ENCODE data around the gene CXXC4. TPM values are rescaled to one million over a fixed set of nuclear protein-coding genes. Genes with fewer than 3 reads are reported as not detected.

CXXC4 gene
- total and polyA plus RNA-seq, 2 experiments from 2014 or later, result 1.6 to 3.0 TPM

DNA sequence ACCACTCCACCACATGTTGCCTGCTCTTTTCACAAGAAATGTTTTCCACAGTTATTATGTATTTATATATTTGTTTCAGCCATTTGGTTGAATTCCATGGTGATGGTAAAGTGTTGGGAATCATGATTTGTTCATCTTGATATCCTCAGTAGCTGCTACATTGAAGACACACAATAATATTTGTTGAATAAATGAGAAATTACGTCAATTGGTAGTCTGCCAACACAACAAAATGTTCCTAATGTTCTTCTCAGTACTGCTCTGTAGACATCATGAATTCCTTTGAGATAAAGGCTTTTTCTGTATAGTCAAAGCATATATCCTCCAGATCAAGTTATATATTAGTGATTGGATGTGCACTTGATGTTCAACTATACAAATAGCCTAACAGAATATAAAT, 29.5 kb downstream of the CXXC4 start:
- TF ChIP-seq ZNF114 (CRISPR knock-in tag; IDR thresholded peaks at IDR 0.05) (no peak), JUNB (IDR thresholded peaks at IDR 0.05; ENCODE audit: unreplicated experiment) (no peak), EZH2 (IDR thresholded peaks at IDR 0.05; ENCODE audit: low read depth, unreplicated experiment) (no peak), CREB1 (CRISPR knock-in tag; IDR thresholded peaks at IDR 0.05; ENCODE audit: low read depth) (no peak), POLR2AphosphoS5 (IDR thresholded peaks at IDR 0.05; ENCODE audit: low read depth) (no peak), STAT1 (IDR thresholded peaks at IDR 0.05; ENCODE audit: unreplicated experiment) (no peak), EZH2phosphoT487 (IDR thresholded peaks at IDR 0.05; ENCODE audit: unreplicated experiment) (no peak), ZNF331 (CRISPR knock-in tag; IDR thresholded peaks at IDR 0.05; ENCODE audit: low read depth) (no peak)
- TF ChIP-seq, protein P1, sequence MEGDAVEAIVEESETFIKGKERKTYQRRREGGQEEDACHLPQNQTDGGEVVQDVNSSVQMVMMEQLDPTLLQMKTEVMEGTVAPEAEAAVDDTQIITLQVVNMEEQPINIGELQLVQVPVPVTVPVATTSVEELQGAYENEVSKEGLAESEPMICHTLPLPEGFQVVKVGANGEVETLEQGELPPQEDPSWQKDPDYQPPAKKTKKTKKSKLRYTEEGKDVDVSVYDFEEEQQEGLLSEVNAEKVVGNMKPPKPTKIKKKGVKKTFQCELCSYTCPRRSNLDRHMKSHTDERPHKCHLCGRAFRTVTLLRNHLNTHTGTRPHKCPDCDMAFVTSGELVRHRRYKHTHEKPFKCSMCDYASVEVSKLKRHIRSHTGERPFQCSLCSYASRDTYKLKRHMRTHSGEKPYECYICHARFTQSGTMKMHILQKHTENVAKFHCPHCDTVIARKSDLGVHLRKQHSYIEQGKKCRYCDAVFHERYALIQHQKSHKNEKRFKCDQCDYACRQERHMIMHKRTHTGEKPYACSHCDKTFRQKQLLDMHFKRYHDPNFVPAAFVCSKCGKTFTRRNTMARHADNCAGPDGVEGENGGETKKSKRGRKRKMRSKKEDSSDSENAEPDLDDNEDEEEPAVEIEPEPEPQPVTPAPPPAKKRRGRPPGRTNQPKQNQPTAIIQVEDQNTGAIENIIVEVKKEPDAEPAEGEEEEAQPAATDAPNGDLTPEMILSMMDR (conservative IDR thresholded peaks at IDR 0.05; ENCODE audit: low read depth in 2 of 2), result no peak
- TF ChIP-seq, protein P2, sequence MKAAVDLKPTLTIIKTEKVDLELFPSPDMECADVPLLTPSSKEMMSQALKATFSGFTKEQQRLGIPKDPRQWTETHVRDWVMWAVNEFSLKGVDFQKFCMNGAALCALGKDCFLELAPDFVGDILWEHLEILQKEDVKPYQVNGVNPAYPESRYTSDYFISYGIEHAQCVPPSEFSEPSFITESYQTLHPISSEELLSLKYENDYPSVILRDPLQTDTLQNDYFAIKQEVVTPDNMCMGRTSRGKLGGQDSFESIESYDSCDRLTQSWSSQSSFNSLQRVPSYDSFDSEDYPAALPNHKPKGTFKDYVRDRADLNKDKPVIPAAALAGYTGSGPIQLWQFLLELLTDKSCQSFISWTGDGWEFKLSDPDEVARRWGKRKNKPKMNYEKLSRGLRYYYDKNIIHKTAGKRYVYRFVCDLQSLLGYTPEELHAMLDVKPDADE (IDR thresholded peaks at IDR 0.05), result no peak
- Histone ChIP-seq H3K36me3 (ENCODE audit: insufficient read depth) (no peaks in the 10 kb centered on the region), H3K4me2 (no peak overlapping the region), H3K79me2 (replicated peaks; ENCODE audit: insufficient read depth) (no peaks in the 10 kb centered on the region), H4K20me1 (replicated peaks; ENCODE audit: insufficient read depth) (no peaks in the 10 kb centered on the region), H3F3A (replicated peaks; ENCODE audit: low read depth) (no peaks in the 10 kb centered on the region), H3K27ac (ENCODE audit: low read depth) (no peak overlapping the region), H3K9me2 (ENCODE audit: insufficient read depth) (no peaks in the 10 kb centered on the region), H3K4me3 (no peak overlapping the region), H2AFZ (no peak overlapping the region), H3K4me1 (ENCODE audit: insufficient read depth) (no peaks in the 10 kb centered on the region), H3K27me3 (ENCODE audit: insufficient read depth) (no peaks in the 10 kb centered on the region)
- DNase-seq (ENCODE audit: low spot score) (no peak), ATAC-seq (no peak)
- Mint-ChIP-seq H3K4me1 (peaks cover 3% of the 10 kb centered on the region; the same call in 2 of the 3 replicates), H3K27ac (no peak overlapping the region), H3K36me3 (ENCODE audit: low read depth) (no peaks in the 10 kb centered on the region), H3K9me3 (no peaks in the 10 kb centered on the region), H3K27me3 (ENCODE audit: insufficient read depth, low read depth, poor library complexity) (no peaks in the 10 kb centered on the region), H3K4me3 (no peak overlapping the region)

DNA sequence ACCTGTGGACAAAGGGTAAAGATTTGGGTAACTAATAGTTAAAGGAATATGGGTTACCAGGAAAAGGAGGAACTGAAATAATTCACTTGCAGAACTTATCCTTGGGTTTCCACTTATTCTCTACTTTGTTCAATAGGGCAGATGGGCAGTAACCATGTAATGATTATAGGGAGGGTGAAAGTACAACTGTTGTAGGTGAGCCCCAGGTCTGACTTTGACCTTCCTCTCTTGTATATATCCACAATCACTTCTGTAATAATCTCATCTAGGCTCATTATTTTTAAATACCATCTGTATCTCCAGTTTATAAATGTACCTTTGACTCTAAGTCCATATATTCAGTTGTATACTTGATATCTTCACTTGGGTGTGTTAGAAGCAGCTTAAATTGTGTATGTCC, 32.1 kb downstream of the CXXC4 start:
- Mint-ChIP-seq H3K9me3 (no peaks in the 10 kb centered on the region), H3K4me3 (no peak overlapping the region), H3K27me3 (ENCODE audit: insufficient read depth, low read depth, poor library complexity) (peaks cover 2% of the 10 kb centered on the region), H3K4me1 (peaks cover 2% of the 10 kb centered on the region; the same call in 2 of the 3 replicates), H3K27ac (no peak overlapping the region), H3K36me3 (ENCODE audit: low read depth) (no peaks in the 10 kb centered on the region)
- Histone ChIP-seq H3K27ac (ENCODE audit: low read depth) (no peak overlapping the region), H3K4me2 (no peak overlapping the region), H3K79me2 (replicated peaks; ENCODE audit: insufficient read depth) (no peaks in the 10 kb centered on the region), H3K36me3 (ENCODE audit: insufficient read depth) (no peaks in the 10 kb centered on the region), H3K9me2 (ENCODE audit: insufficient read depth) (no peaks in the 10 kb centered on the region), H3F3A (replicated peaks; ENCODE audit: low read depth) (no peaks in the 10 kb centered on the region), H4K20me1 (replicated peaks; ENCODE audit: insufficient read depth) (no peaks in the 10 kb centered on the region), H3K4me1 (ENCODE audit: insufficient read depth) (no peaks in the 10 kb centered on the region), H2AFZ (no peak overlapping the region), H3K27me3 (ENCODE audit: insufficient read depth) (no peaks in the 10 kb centered on the region), H3K4me3 (no peak overlapping the region)
- DNase-seq (ENCODE audit: low spot score) (no peak), ATAC-seq (no peak)
- TF ChIP-seq POLR2AphosphoS5 (IDR thresholded peaks at IDR 0.05; ENCODE audit: low read depth) (no peak), ZNF331 (CRISPR knock-in tag; IDR thresholded peaks at IDR 0.05; ENCODE audit: low read depth) (no peak), EZH2 (IDR thresholded peaks at IDR 0.05; ENCODE audit: low read depth, unreplicated experiment) (no peak), CREB1 (CRISPR knock-in tag; IDR thresholded peaks at IDR 0.05; ENCODE audit: low read depth) (no peak), REST (IDR thresholded peaks at IDR 0.05; ENCODE audit: unreplicated experiment) (no peak)
- TF ChIP-seq, protein P2 (IDR thresholded peaks at IDR 0.05), result no peak
